H54 (cell line): Measurements from ENCODE around the gene PROSER1.

Experiments
- DNase-seq: peaks from one replicate; pipeline ENCODE4 v3.0.0; 2011; ENCODE audit warnings: low spot score, mixed read lengths; ENCODE audit not compliant: insufficient read length
- FAIRE-seq: peaks from 3 replicates; lab custom pipeline; 2011; peaks lifted over from hg19 to GRCh38; lab: Jason Lieb, UNC
- POLR2A ChIP-seq: IDR thresholded peaks from 2 replicates; pipeline ENCODE4 v1.6.1; 2011; ENCODE audit warnings: low read depth, mild to moderate bottlenecking, low read length

PROSER1 gene

DNA sequence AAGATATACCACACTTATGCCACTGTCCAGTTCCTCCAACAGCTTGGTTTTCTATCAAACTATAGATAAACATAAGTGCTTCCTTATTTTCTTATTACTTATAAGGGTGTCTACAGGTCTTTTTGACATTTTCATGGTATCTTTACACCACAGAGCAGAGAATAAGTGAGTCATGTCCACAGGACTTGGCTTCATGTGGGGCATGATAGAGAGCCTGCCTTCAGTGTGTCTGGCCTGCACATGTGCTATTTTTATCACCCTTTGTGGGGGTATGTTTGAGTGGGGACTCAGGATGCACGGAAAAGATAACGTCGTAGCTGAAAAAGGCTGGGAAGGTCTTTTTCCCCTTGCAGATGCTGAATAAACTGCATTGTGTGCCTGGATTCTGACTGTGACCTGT lies 39.1 kb downstream of the PROSER1 start:
- no peak for TF ChIP-seq POLR2A
- FAIRE-seq (no peak), DNase-seq (no peak)

DNA sequence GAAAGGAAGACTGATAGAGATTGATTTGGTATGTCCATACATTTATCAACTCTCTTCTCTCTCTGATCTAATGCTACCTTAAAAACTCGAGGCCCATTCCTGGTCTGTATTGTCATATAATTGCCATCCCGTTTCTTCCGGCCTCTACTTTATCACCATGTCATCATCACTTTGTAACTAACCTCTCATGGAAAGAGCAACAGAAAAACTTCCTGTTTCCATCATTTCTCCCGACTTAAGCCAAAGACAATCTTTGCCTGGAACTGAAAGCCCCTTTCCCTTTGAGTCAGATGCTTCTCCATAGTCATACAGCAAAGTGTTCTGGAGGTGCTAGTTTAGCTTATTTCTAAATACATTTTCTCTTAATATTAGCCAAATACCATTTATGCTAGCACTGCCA lies 44.5 kb downstream of the PROSER1 start:
- no peak for DNase-seq
- no peak for TF ChIP-seq POLR2A
- FAIRE-seq: no peak

DNA sequence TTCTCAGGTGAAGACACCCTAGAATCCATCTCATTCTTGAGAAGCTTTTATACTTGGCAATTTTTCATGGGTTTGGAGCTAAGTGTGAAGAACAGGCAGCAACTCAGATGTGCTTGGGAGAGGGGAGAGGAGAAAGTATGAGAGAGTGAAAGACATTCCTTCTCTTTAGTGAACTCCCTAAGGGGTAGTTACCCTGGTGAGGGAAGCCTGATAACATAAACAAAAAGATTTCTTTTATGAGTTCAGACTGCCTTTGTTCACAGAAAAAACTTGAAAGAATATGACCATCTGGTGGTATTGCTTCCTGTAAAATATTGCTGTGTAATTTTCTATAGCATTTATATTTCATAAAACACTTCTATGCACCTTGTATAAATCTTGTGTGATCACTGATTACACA lies 47.2 kb downstream of the PROSER1 start, which contains the start of gene STOML3:
STOML3 (minus strand) TSS at position 139 of the 400 bp plus-strand sequence; CDS start at position 29, 110 bp downstream.
- FAIRE-seq (no peak), DNase-seq (no peak)
- TF ChIP-seq POLR2A: no peak

DNA sequence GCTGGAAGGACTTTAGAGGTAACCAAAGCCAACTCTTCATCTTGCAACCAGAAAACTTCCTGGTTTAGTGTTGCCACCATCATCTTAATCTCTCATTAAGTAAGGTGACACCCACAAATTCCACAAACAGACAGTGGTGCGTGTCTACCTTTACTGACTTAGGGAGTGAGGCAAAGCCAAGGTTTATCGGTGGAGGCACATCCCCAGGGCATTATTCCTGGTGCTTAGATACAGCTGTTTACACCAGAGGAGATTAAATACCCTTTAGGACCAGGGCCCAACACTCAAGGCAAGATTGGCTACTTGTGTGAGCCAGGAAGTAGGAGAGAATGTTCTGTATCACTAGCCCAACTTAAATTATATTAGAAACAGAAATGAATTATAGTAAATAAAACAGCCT lies 56.8 kb downstream of the PROSER1 start:
- FAIRE-seq (no peak), DNase-seq (no peak)
- no peak for TF ChIP-seq POLR2A

DNA sequence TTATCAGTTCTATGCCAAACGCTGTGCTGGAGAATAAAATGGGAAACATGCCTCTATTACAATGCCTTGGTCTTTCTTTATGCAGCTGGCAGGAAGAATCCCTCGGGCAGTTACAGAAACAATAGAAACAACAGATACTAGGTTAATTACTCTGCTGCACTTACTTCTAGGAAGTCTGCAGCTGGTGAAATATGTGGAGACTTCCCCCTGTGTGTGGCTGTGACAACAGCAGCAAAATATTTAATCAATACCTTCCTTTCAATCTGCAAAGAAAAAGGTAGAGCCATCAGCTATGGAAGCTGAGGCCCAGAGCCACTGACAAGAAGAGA lies 57.2 kb downstream of the PROSER1 start:
- no peak for TF ChIP-seq POLR2A
- DNase-seq: no peak
- no peak for FAIRE-seq

DNA sequence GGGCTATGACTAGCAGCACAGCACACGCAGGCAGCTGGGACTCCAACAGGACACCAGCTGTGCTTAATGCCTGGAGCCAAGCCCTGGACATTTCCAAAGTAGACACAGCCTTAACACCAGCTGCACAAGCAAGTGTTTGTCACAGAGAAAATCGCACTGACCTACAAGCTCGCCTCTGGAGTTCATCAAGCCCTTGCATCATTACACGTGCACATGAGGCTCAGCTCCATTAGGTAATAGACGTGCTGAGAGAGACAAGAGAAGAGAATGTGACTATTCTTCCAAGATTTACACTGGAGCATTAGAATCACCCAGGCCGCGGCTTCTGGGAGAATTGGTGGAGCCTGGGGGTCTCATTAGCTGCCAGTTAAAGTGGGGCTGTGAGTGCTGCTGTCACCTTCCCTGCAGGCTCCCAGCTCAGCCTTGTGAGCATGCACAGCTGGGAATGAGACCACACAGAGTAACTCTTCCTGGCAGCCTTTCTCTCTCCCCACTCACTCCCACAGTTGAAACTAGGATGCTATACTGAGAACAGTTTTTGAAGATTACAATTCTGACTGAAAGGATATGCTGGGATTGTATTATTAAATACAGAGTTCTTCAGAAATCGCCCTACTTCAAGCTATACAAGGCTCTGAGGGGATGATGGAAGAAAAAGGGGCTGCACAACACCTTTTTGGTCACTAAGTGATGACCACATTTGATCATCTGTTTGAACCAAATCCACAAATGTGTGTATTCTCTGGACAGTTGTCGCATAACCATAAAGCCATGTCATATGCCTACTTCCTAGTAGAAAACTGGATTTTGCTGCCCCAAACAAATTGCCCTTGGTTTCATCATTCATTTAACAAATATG lies 57.8 kb downstream of the PROSER1 start:
- no peak for DNase-seq
- FAIRE-seq: no peak
- TF ChIP-seq POLR2A: no peak

DNA sequence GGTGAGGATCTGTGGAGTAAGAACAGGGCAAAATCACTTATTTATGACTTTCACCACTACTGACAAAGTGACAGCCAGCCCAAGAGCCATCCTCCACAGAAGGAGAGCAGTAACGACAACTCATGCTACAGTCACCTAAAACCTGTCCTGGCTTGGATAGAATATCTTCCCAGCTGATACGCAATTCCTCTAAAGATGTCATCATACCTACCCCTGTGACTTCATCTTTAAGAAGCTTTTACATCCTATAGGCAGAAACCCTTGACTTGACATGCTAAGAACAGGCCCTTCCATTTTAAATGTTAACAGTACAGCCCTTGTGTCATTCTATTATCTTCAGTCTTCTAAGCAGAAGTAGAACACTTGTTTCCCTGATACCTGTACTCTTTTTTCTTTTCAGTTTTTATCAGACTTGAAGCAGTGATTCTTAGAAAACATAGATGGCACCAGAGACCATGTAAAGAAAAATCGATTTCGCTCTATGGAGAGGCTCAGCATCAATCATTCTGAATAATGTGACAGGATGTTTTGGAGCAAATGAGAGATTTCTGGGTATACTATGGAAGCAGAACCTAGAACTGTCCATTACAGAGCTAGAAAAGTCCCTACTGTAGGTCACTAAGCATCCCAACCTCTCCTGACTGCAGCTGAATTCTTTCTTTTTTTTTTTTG lies 67.4 kb downstream of the PROSER1 start:
- no peak for DNase-seq
- FAIRE-seq: no peak
- TF ChIP-seq POLR2A: no peak

DNA sequence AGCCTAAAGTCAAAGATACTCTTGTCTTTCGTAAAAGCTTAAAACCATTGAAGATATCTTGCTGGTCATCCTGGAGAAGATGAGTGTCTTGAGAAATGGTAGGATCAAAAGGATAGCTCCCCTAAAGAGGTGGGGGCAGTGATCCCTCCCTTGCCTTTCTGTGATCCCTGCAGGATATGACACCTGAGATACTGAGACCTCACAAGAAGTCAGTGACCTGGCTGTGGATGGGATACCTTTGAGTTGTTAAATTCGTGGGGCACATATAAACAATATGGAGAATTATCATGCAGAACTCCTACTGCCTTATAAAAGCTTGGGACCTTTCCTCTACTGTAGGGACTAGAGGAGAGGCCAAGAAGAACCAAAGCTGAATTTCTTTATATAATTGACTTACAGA lies 68.7 kb downstream of the PROSER1 start:
- no peak for FAIRE-seq
- DNase-seq: no peak
- TF ChIP-seq POLR2A: no peak

DNA sequence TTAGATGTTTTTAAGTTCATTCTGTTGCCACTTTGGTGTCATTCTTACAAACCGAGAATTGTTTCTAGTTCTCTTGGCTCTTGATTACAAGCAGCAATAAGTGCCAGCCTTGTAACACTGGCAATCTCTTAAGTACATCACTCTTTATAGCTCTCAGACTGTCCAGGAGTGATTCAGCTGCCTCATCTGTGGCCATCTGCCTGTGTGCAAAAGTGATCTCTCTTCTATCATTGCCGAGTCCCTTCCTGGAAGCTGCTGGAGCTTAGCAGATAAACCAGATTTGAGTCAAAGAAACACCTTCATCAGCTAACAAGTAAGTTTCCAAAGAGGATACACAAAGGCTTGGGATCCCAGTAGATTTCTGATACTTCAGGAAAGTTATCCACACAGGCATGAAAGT lies 70.4 kb downstream of the PROSER1 start:
- TF ChIP-seq POLR2A: no peak
- DNase-seq: no peak
- FAIRE-seq: no peak

DNA sequence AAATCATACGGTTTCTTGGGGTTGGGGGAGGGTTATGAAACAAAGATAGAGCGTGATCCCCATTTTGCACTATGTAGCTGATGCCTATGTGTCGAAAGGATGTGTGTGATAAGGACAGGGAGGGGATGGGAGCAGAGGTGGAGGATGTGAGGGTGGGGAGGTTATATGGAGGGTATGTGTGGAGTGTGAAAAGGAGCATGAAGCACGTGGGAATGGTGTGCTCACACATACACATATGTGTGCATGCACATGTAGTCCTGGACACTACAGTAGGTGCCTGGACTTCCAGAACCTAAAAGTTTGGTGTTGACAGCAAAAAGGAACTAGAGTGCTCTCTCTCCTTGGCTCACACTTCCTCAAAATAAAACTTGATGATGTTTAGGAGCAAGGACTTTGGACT lies 72.6 kb downstream of the PROSER1 start:
- no peak for DNase-seq
- no peak for TF ChIP-seq POLR2A
- no peak for FAIRE-seq

DNA sequence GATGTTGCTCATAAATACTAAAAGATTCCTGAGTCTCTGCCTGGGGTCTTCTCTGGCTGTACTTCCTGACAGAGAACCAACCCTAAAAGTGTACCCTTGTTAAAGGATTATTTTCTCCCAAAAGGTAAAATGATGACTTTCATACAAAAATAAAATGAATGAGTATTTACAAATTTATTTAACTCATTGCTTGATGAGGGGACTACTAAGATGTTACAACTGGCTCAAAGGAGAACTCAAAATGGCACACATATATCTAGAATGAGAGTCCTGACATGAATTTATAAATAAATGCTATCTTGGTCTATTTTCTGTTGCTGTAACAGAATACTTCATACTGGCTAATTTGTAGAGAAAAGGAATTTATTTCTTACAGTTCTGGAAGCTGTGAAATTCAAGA lies 77.7 kb downstream of the PROSER1 start:
- no peak for TF ChIP-seq POLR2A
- FAIRE-seq (no peak), DNase-seq (no peak)
